ENCODE data around the gene MAP3K12. TPM values are rescaled to one million over a fixed set of nuclear protein-coding genes. Genes with fewer than 3 reads are reported as not detected.
A peak's percentile ranks its signal among the peaks of the same experiment; 100 is the strongest.
"Not testable (repeated sequence)": the region's sequence is repeated elsewhere in the genome, so short reads cannot be mapped to it uniquely, and the experiment has no call there.

The MAP3K12 gene
- total RNA-seq, 4 donors from 2014 or later: 12.6 to 20.1 (median 18.9) TPM

GRCh38 chr12:53483979-53484377 is 15.3 kb downstream of the MAP3K12 start:
- Histone ChIP-seq H3K4me3 (no peak overlapping the region), H3K27ac (replicated peaks in 1 of 4) (no peak overlapping the region), H3K4me1 (peaks cover 6 to 29% (median 22%) of the 10 kb centered on the region in 4 donors), H3K27me3 (no peaks in the 10 kb centered on the region), H3K36me3 (peaks cover 28 to 93% (median 88%) of the 10 kb centered on the region in 4 donors), H3K9me3 (no peaks in the 10 kb centered on the region)
- TF ChIP-seq POLR2AphosphoS5 (IDR thresholded peaks at IDR 0.05) (no peak), CTCF (IDR thresholded peaks at IDR 0.05) (no peak), EP300 (IDR thresholded peaks at IDR 0.05) (no peak), POLR2A (IDR thresholded peaks at IDR 0.05; ENCODE audit: low read depth) (no peak)
- WGBS: 84% methylated on average over 4 of the region's 4 CpGs
- intact Hi-C loops (cut with DNase I): no loop called here
- DNase-seq (ENCODE audit: extremely low spot score): no peak

GRCh38 chr12:53483225-53483978 is 15.9 kb downstream of the MAP3K12 start:
- TF ChIP-seq POLR2A (IDR thresholded peaks at IDR 0.05; ENCODE audit: low read depth) (no peak), POLR2AphosphoS5 (IDR thresholded peaks at IDR 0.05) (no peak), EP300 (IDR thresholded peaks at IDR 0.05) (no peak), CTCF (IDR thresholded peaks at IDR 0.05) (no peak)
- DNase-seq (ENCODE audit: extremely low spot score): no peak
- peak overlapping the region in 3 of 4 donors; percentile 24 to 62 (median 55) for H3K27ac ChIP-seq (replicated peaks in 1 of 4)
- intact Hi-C loops (cut with DNase I): no loop called here
- WGBS: 82% methylated on average over 9 of the region's 9 CpGs
- no peaks in the 10 kb centered on the region for H3K9me3 ChIP-seq
- no peak overlapping the region for H3K4me3 ChIP-seq
- no peaks in the 10 kb centered on the region for H3K27me3 ChIP-seq
- peaks cover 28 to 99% (median 93%) of the 10 kb centered on the region in 4 donors for H3K36me3 ChIP-seq
- peaks cover 12 to 35% (median 24%) of the 10 kb centered on the region in 4 donors for H3K4me1 ChIP-seq

GRCh38 chr12:53482626-53483168 is 16.6 kb downstream of the MAP3K12 start:
- Histone ChIP-seq H3K36me3 (peaks cover 28 to 100% (median 94%) of the 10 kb centered on the region in 4 donors), H3K27ac (replicated peaks in 1 of 4) (peak overlapping the region; percentile 13 to 62 (median 40))
- intact Hi-C loops (cut with DNase I): no loop called here

GRCh38 chr12:53481939-53482586 is 17.2 kb downstream of the MAP3K12 start:
- H3K4me3 ChIP-seq: no peak overlapping the region
- intact Hi-C loops (cut with DNase I): no loop called here
- DNase-seq (ENCODE audit: extremely low spot score): no peak
- no peaks in the 10 kb centered on the region for H3K9me3 ChIP-seq
- H3K4me1 ChIP-seq: peaks cover 16 to 45% (median 33%) of the 10 kb centered on the region in 4 donors
- peak overlapping the region; percentile 13 to 62 (median 40) for H3K27ac ChIP-seq (replicated peaks in 1 of 4)
- TF ChIP-seq POLR2A (IDR thresholded peaks at IDR 0.05; ENCODE audit: low read depth) (no peak), EP300 (IDR thresholded peaks at IDR 0.05) (no peak), POLR2AphosphoS5 (IDR thresholded peaks at IDR 0.05) (peak in 1 of 2 donors; percentile 31), CTCF (IDR thresholded peaks at IDR 0.05) (peak in 1 of 3 experiments; percentile 12)
- H3K27me3 ChIP-seq: no peaks in the 10 kb centered on the region
- 68% methylated on average over 8 of the region's 9 CpGs for WGBS
- H3K36me3 ChIP-seq: peaks cover 29 to 100% (median 95%) of the 10 kb centered on the region in 4 donors

More at GRCh38 chr12:53482626-53483168, 16.6 kb downstream of the MAP3K12 start:
- WGBS: 82% methylated on average over 9 of the region's 18 CpGs
- no peaks in the 10 kb centered on the region for H3K9me3 ChIP-seq
- H3K4me1 ChIP-seq: peaks cover 16 to 42% (median 30%) of the 10 kb centered on the region in 4 donors
- H3K4me3 ChIP-seq: no peak overlapping the region
- TF ChIP-seq CTCF (IDR thresholded peaks at IDR 0.05) (no peak), POLR2AphosphoS5 (IDR thresholded peaks at IDR 0.05) (no peak)
- no peak for DNase-seq (ENCODE audit: extremely low spot score)
- H3K27me3 ChIP-seq: no peaks in the 10 kb centered on the region

- DNase-seq (ENCODE audit: extremely low spot score); intact Hi-C loops (cut with DNase I); H3K4me3 ChIP-seq; H3K9me3 ChIP-seq; H3K27me3 ChIP-seq: not testable (repeated sequence)
- 59% methylated on average over 6 of the region's 6 CpGs for WGBS
- peaks cover 34 to 100% (median 95%) of the 10 kb centered on the region in 4 donors for H3K36me3 ChIP-seq
- H3K27ac ChIP-seq (replicated peaks in 1 of 4): peak overlapping the region in 3 of 4 donors; percentile 3 to 62 (median 7)
- H3K4me1 ChIP-seq: peaks cover 21 to 51% (median 37%) of the 10 kb centered on the region in 4 donors
Observed at GRCh38 chr12:53481458-53481857, 17.8 kb downstream of the MAP3K12 start.
